Activated CD4-positive, alpha-beta T cell treated with anti-CD3 and anti-CD28 coated beads for 1 hour (primary cell): ENCODE data around the gene SLX1A.
"Not testable (repeated sequence)": the region's sequence is repeated elsewhere in the genome, so short reads cannot be mapped to it uniquely, and the experiment has no call there.

Experiments
- DNase-seq: peaks from one replicate; pipeline ENCODE4 v3.0.0-alpha.2; 2020

SLX1A gene

DNA sequence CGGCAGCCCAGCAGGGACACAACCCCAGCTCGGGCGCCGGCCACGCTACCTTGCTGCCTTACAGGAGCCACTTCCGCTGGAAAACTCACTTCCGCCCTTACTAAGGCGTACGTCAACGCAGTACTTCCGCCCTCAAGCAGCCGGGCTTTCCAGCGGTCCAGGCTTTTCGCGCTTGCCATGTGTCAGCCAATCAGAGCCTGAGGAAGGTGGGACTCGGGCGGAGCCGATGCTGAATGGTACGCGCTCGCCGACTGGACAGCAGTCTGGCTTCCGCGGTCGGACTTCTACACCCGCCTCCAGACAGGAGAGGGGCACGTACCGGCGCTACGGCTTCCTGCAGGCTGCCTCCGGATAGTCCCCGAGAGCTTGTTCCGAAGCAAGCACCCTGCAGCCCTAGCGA is at the start of gene SLX1A, which contains the start of gene BOLA2B:
Gene SLX1A, plus strand, starts transcription at position 261 of the 400 bp plus-strand sequence. CDS start 210 bp downstream, outside the sequence.
Gene BOLA2B, minus strand, starts transcription at position 52 of the 400 bp plus-strand sequence. CDS start 71 bp downstream, outside the sequence.
- not testable (repeated sequence) for DNase-seq

DNA sequence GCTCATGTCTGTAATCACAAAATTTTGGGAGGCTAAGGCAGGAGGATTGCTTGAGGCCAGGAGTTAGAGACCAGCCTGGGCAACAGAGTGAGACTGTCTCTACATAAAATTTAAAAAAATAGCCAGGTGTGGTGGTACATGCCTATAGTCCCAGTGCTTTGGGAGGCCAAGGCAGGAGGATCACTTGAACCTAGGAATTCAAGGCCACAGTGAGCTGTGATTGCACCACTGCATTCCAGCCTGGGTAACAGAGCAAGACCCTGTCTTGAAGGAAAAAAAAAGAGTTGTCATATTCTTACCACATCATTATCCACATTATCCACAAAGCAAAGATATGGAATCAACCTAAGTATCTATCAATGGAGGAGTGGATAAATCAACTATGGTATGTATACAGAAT is 49.7 kb upstream of the SLX1A start:
- no peak for DNase-seq

DNA sequence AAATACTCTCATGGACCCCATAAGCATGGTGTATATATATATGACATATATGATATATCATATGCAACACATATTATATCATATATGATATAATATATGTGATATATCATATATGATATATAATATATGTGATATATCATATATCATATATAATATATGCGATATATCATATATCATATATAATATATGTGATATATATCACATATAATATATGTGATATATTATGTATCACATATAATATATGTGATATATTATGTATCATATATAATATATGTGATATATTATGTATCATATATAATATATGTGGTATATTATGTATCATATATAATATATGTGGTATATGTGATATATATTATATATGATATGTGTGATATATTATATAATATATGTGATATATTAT is 48.8 kb upstream of the SLX1A start:
- DNase-seq: no peak

DNA sequence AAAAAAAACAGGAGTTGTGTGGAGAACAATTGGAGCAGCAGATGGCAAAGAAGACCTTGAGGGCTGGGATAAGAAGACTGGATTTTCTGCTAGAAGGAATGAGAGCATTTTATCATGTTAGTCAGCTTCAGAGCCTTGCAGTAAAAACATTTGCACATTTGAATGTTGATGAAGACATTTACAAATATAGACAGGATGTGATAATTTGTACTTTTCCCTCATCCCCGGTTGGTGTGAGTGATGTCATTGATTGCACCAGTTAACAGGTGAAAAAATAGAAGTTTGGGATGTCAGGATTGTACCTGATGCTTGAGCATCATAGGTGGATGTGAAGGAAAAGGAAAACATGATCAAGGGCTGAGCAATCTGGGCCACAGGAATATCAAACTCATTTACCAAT is 48.0 kb upstream of the SLX1A start:
- DNase-seq: no peak

DNA sequence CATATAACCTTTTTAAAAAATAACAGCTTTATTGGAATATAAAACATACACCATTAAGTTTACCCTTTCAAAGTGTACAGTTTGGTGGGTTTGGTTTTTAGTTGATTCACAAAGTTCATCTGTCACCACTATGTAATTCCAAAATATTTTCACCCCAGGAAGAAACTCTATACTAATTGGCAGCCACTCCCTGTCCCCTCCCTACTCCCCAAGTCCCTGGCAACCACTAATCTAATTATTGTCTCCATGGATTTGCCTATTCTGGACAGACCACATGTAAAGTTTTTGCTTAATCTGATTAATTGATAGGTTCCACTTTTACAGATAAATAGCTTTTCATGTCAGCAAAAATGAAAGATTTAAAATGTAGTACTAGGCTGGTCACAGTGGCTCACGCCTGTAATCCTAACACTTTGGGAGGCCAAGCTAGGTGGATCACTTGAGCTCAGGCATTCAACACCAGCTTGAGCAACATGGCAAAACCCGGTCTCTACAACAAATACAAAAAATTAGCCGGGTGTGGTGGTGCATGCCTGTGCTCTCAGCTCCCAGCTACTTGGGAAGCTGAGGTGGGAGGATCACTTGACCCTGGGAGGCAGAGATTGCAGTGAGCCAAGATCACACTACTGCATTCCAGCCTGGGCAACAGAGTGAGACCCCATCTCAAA is 45.7 kb upstream of the SLX1A start:
- DNase-seq: no peak

DNA sequence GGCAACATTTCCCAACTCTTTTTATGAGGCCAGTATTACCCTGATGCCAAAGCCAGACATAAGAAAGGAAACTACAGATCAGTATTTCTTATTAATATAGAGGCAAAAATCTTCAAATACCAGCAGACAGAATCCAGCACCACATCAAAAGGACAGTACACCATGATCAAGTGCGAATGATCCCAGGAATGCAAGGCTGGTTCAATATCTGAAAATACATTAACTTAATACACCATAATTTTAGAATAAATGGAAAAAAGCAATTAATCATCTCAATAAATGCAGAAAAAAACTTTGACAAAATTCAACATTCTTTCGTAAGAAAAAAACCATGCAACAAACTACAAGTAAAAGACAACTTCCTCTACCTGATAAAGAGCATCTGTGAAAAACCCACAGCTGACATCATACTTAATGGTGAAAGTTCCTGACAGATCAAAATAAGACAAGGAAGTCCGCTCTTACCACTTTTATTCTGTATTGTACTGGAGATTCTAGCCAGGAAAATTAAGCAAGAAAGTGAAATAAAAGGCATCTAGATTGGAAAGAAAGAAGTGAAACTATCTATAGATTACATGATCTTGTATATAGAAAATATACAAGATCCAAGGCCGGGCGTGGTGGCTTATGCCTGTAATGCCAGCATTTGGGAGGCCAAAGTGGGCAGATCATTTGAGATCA is 44.3 kb upstream of the SLX1A start:
- no peak for DNase-seq

DNA sequence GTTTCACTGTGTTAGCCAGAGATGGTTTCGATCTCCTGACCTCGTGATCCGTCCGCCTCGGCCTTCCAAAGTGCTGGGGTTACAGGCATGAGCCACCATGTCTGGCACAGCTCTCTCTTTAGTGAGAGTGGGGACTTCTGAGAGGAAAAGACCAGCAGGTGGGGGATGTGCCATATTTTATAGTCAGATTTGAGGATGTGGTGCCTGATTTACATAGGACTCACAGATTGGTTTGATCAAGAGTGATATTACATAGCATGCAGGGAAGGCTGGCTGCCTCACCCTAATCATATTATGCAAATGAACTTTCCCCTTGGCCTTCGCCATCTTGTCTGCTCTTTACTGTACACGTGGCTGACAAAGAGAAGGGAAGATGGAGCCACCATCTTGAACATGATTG is 42.6 kb upstream of the SLX1A start:
- no peak for DNase-seq

DNA sequence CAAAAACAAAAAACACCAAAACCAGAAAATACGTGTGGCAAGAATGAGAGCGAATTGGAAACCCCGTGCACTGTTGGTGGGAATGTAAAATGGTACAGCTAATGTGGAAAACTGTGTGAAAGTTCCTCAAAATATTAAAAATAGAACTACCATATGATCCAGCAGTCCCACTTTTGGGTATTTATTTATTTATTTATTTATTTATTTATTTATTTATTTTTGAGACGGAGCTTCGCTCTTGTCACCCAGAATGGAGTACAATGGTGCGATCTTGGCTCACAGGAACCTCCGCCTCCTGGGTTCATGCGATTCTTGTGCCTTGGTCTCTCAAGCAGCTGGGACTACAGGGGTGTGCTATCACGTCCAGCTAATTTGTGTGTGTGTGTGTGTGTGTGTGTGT is 41.2 kb upstream of the SLX1A start:
- DNase-seq: no peak

DNA sequence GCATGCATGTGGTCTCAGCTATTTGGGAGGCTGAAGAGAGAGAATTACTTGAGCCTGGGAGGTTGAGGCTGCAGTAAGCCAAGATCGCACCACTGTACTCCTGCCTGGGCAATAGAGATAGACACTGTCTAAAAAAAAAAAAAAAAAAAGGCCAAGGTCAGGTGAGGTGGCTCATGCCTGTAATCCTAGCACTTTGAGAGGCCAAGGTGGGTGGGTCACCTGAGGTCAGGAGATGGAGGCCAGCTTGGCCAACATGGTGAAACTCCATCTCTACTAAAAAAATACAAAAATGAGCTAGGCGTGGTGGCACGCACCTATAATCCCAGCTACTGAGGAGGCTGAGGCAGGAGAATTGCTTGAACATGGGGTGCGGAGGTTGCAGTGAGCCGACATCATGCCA is 38.5 kb upstream of the SLX1A start:
- DNase-seq: no peak

DNA sequence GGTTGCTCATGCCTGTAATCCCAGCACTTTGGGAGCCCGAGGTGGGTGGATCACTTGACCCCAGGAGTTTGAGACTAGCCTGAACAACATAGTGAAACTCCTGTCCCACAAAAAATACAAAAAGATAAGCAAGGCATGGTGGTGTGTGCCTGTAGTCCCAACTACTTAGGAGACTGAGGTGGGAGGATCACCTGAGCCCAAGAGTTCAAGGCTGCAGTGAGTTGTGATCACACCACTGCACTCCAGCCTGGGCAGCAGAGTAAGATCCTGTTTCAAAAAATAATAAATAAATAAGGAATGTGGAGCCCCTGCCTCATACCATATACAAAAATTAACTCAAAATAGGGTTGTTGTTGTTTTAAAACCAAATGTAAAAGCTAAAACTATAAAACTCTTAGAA is 36.5 kb upstream of the SLX1A start:
- no peak for DNase-seq

DNA sequence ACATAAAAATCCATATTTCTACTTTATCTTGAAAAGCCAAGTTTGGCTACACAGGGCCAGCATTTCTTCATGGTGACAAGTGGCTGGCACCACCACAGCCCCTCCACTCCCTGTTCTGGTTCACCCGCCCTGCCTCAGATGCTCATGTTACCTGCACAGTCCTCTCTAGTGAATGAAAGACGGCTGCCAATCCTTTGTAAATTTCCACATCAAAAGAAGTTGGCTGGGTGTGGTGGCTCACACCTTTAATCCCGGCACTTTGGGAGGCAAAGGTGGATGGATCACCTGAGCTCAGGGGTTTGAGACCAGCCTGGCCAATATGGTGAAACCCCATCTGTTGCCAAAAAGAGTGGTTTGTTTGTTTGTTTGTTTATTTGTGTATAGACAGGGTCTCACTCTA is 30.1 kb upstream of the SLX1A start:
- DNase-seq: no peak

DNA sequence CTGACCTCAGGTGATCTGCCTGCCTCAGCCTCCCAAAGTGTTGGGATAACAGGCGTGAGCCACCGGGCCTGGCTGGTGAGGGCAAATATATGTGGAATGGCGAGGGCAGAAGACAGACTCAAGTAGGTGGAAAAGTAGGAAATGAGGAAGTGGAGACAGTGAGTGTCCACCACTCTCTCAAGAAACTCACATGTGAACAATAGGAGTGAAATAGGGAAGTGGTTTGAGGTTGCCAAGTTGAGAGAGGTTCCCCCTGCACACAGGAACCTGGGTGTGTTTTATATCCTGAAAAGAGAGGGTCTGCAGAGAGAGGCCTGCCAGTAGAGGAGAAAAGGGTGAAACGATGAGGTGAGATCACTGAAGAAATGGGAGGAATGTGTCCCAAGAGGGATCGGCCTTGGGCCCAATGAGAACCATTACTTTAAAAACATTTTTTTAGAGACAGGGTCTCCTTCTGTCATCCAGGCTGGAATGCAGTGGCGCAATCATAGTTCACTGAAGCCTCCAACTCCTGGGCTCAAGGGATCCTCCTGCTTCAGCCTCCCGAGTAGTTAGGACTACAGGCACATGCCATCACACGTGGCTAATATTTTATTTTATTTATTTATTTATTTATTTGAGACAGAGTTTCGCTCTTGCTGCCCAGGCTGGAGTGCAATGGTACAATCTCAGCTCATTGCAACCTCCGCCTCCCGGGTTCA is 27.3 kb upstream of the SLX1A start:
- no peak for DNase-seq

DNA sequence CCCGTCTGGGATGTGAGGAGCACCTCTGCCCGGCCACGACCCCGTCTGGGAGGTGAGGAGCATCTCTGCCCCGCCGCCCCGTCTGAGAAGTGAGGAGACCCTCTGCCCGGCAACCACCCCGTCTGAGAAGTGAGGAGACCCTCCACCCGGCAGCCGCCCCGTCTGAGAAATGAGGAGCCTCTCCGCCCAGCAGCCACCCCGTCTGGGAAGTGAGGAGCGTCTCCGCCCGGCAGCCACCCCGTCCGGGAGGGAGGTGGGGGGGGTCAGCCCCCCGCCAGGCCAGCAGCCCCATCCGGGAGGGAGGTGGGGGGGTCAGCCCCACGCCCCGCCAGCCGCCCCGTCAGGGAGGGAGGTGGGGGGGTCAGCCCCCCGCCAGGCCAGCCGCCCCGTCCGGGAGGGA is 24.9 kb upstream of the SLX1A start:
- DNase-seq: not testable (repeated sequence)

DNA sequence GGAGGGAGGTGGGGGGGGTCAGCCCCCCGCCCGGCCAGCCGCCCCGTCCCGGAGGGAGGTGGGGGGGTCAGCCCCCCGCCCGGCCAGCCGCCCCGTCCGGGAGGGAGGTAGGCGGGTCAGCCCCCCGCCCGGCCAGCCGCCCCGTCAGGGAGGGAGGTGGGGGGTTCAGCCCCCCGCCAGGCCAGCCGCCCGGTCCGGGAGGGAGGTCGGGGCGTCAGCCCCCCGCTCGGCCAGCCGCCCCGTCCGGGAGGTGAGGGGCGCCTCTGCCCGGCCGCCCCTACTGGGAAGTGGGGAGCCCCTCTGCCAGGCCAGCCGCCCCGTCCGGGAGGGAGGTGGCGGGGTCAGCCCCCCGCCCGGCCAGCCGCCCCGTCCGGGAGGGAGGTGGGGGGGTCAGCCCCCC is 24.3 kb upstream of the SLX1A start:
- not testable (repeated sequence) for DNase-seq

DNA sequence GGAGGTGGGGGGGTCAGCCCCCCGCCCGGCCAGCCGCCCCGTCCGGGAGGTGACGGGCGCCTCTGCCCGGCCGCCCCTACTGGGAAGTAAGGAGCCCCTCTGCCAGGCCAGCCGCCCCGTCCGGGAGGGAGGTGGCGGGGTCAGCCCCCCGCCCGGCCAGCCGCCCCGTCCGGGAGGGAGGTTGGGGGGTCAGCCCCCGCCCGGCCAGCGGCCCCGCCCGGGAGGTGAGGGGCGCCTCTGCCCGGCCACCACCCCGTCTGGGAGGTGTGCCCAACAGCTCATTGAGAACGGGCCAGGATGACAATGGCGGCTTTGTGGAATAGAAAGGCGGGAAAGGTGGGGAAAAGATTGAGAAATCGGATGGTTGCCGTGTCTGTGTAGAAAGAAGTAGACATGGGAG is 23.5 kb upstream of the SLX1A start:
- DNase-seq: not testable (repeated sequence)

DNA sequence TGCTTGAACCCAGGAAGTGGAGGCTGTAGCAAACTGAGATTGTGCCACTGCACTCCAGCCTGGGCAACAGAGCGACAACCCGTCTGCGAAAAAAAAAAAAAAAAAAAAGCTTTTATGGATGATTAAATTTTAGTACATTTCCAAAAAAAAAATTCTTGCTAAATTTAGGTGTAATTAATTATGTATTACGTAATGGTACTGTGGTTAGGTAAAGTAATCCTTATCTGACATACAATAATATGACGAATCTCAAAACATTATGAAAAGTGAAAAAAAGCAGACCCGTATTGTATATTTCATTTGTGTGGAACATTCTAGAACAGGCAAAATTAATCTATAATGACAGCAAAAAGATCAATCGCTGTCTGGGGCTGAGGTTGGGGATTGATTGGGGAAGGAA is 20.6 kb upstream of the SLX1A start:
- DNase-seq: no peak

DNA sequence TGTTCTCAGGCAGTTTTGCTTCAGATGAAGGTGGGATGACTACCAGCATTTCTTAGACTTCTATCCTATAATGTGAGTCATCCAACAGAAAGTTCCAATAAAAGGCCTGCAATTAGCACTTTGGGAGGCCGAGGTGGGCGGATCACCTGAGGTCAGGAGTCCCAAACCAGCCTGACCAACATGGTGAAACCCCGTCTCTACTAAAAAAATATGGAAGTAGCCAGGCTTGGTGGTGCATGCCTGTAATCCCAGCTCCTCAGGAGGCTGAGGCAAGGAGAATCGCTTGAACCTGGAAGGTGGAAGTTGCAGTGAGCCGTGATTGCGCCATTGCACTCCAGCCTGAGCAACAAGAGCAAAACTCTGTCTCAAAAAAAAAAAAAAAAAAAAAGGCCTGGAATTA is 16.8 kb upstream of the SLX1A start:
- DNase-seq: not testable (repeated sequence)

DNA sequence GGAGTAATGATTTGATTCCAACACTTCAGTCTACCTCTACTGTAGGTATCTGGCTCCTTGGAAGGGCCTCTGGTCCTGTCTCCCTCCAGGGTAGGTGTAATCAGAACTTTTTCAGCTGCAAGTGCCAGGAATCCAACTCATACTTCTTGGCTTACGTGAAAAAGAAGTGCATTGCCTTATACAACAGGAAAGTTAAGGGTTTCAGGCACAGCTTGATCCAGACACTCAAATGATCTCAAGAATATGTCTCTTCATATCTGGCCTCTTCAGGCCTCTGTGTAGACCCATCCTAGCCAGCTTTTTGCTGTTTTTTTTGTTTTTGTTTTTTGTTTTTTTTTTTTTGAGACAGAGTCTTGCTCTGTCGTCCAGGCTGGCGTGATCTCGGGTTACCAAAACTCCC is 14.5 kb upstream of the SLX1A start:
- no peak for DNase-seq

DNA sequence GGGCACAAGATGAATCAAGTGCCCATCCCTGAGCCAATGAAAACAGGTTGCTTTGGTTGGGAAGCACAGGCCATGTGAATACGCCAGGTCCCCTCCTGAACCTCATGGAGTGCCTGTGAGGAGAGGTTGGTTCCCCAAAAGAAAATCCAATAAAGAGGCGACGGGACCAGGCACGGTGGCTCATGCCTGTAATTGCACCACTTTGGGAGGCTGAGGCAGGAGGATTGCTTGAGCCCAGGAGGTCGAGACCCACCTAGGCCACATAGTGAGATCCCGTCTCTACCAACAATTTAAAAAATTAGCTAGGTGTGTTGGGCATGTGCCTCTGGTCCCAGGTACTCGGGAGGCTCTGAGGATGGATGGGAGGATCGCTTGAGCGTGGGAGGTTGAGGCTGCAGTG is 13.7 kb upstream of the SLX1A start:
- DNase-seq: no peak

DNA sequence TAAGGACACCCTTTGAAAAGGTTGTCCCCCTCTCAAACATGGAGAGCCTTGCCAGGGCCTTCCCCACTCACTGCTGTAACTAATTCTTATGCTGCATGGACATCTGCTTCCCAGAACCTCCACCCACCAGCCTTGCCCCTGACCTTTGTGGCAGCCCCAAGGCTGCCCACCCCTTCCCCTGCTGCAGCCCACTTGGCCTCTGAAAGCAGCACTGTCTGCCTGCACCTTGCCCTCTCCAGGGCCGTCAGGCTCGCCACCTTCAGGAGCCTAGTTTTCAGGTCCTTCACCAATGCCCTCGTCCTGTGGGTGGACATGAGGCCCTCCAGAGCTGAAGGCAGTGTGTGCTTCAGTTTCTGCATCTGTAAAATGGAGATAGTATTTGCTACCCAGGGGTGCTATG is 12.9 kb upstream of the SLX1A start:
- DNase-seq: no peak

DNA sequence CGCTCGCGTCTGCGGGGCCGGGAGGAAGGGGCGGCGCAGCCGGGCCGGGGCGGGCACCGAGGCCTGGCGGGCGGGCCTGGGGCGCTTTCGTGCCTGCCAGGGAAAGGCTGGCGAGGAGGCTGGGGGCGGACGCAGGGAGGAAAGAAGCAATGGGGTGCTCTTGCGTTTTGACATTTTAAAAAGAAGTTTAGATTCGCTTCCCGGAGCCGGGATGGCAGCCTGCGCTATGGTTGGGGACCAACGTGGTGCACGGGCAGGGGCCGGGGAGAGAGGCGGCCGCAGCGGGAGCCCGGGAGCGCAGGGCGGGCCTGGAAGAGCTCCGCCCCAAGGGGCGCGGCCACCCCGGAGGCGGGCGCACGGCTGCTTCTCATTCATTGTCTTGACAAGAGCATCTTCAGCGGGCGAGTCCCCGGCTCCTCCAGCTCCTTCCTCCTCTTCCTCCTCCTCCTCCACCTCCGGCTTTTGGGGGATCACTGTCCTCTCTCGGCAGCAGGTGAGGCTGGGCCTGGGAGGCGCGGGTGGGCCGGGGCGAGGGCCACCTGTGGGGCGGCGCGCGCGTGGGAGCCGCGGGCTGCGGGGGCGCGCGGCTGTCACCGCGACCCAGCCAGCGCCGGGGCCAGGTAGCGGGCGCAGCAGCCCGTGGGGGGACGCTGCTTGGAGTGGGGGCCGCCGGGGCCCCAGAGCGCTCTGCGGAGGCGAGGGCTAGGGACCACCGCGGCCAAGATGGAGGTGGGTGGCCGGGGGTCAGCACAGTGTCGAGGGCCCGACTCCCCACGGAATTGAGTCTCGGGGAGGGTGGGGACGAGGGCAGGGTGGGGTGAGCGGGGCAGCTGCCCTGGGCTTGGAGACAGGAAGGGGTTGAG is 10.2 kb upstream of the SLX1A start, which contains the start of gene CORO1A:
Gene CORO1A, plus strand, starts transcription at position 370 of the 863 bp plus-strand sequence. CDS start 1,608 bp downstream, outside the sequence.
- peak; percentile 71 for DNase-seq

DNA sequence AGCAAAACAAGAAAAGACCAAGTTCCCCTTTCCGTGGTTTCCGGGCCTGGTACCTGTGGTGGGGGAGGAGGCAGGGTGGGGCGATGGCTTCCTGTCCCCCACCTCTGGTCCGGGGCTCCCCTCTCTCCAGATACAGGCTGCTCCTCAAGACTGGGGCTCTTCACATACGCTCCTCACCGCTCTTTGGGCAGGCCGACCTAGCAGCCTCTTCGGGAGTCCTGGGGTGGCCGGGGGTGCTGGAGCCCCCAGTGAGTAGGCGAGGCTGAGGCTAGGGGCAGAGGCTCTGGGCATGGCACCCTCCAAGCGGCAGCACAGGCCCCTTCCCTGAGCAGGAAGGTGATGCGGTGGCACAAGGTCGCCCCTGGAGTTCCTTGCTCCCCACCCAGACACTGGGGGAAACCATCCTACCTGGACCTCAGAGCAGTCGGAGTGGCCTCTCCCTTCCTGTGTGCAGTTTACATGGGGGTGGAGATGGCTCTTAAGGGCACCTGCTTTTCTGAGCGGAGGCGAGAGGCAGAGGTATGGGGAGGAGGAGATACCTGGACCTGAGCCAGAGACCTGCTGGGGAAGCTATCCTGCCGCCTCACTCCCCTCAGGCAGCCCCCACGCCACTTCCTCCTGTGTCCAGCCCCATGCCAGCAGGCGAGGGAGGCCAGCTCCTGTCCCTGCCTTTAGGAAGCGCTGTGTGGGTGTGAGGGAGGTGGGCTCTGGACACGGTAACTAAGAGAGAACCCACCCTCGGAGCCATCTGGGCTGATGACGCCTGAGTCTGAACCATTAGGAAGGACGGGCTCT is 9.4 kb upstream of the SLX1A start:
- DNase-seq: peak; percentile 62
